H1 (cell line): Measurements from ENCODE around the gene ZNF526. TPM values are rescaled to one million over a fixed set of nuclear protein-coding genes. Genes with fewer than 3 reads are reported as not detected.

ENCODE experiments used
- CTCF ChIA-PET: fragments of 300-600 bp; sonication (Branson Sonifier 250); formaldehyde crosslinking; loops from one replicate; lab custom pipeline; 2021; ENCODE audit not compliant: partially characterized antibody; lab: Charles Lee
- POLR2A ChIA-PET: fragments of 300-600 bp; sonication (Branson Sonifier 250); formaldehyde crosslinking; loops from one replicate; lab custom pipeline; 2021; ENCODE audit warnings: inconsistent platforms; ENCODE audit not compliant: partially characterized antibody; lab: Charles Lee
- DNase-seq, 2 experiments: peaks; one replicate each; pipeline versions ENCODE4 v3.0.0 to v3.0.0-alpha.2; 2010 to 2022; ENCODE audit warnings: low spot score in 2 of 2, low read depth in 1 of 2, mixed read lengths in 1 of 2
- FAIRE-seq: peaks from 2 replicates; lab custom pipeline; 2011; peaks lifted over from hg19 to GRCh38; lab: Jason Lieb, UNC
- H2AFZ ChIP-seq: 2 replicates; pipeline ENCODE4 v1.8.1; 2012; ENCODE audit warnings: low read length, inconsistent platforms
- H2AK5ac ChIP-seq: 2 replicates; pipeline ENCODE4 v1.6.1; 2013; ENCODE audit warnings: low read depth, low read length
- H2BK120ac ChIP-seq: replicated peaks from 2 replicates; pipeline ENCODE3; 2013; ENCODE audit warnings: low read depth, low read length, inconsistent platforms
- H2BK12ac ChIP-seq: 2 replicates; pipeline ENCODE4 v1.6.1; 2013; ENCODE audit warnings: low read depth, low read length
- H2BK15ac ChIP-seq: 2 replicates; pipeline ENCODE4 v1.6.1; 2013; ENCODE audit warnings: low read length
- H2BK20ac ChIP-seq: 2 replicates; pipeline ENCODE4 v1.6.1; 2013; ENCODE audit warnings: low read length
- H2BK5ac ChIP-seq: 2 replicates; pipeline ENCODE4 v1.6.1; 2013; ENCODE audit warnings: low read depth, low read length
- H3K14ac ChIP-seq: 2 replicates; pipeline ENCODE4 v1.6.1; 2013; ENCODE audit warnings: inconsistent platforms; ENCODE audit not compliant: insufficient read length
- H3K18ac ChIP-seq: 2 replicates; pipeline ENCODE4 v1.6.1; 2013; ENCODE audit warnings: low read length; ENCODE audit errors: extremely low read depth
- H3K23ac ChIP-seq: 2 replicates; pipeline ENCODE4 v1.6.1; 2013; ENCODE audit warnings: inconsistent platforms; ENCODE audit not compliant: insufficient read length
- H3K23me2 ChIP-seq: 2 replicates; pipeline ENCODE4 v1.6.1; 2013; ENCODE audit warnings: low read depth, low read length
- H3K27ac ChIP-seq: 2 replicates; pipeline ENCODE4 v1.6.1; 2011; ENCODE audit warnings: low read depth, low read length, inconsistent platforms
- H3K27me3 ChIP-seq, 4 experiments: replicated peaks in 1 of 4; 1 replicate in 1 of 4; 2 replicates in 3 of 4; pipeline versions ENCODE4 v1.6.1 to v1.8.1; 2011 to 2013; ENCODE audit warnings: low read length in 3 of 4, mild to moderate bottlenecking in 3 of 4, inconsistent platforms in 2 of 4, mixed read lengths in 2 of 4, moderate library complexity in 1 of 4; ENCODE audit not compliant: control insufficient read depth in 3 of 4, insufficient read depth in 3 of 4; ENCODE audit errors: extremely low read depth in 1 of 4
- H3K36me3 ChIP-seq, 4 experiments: 2 replicates each; pipeline versions ENCODE4 v1.6.1 to v1.8.1; 2011 to 2013; ENCODE audit warnings: mild to moderate bottlenecking in 4 of 4, low read length in 3 of 4, moderate library complexity in 2 of 4, control low read depth in 1 of 4, inconsistent platforms in 1 of 4; ENCODE audit not compliant: insufficient read depth in 4 of 4, control insufficient read depth in 2 of 4
- H3K4ac ChIP-seq: replicated peaks from 2 replicates; pipeline ENCODE3; 2013; ENCODE audit warnings: low read length, low read depth, mixed read lengths, inconsistent platforms; ENCODE audit not compliant: insufficient read length
- H3K4me1 ChIP-seq, 4 experiments: replicated peaks in 1 of 4; 1 replicate in 1 of 4; 2 replicates in 3 of 4; pipeline versions ENCODE4 v1.6.1 to v1.8.1; 2011 to 2013; ENCODE audit warnings: low read length in 3 of 4, inconsistent platforms in 2 of 4, mixed read lengths in 1 of 4; ENCODE audit not compliant: insufficient read depth in 4 of 4, control insufficient read depth in 3 of 4
- H3K4me2 ChIP-seq, 2 experiments: 2 replicates each; pipeline versions ENCODE4 v1.6.1 to v1.8.1; 2011 to 2013; ENCODE audit warnings: low read depth in 2 of 2, low read length in 2 of 2, control low read depth in 1 of 2, inconsistent platforms in 1 of 2, mild to moderate bottlenecking in 1 of 2; ENCODE audit not compliant: insufficient read depth in 1 of 2
- H3K4me3 ChIP-seq, 4 experiments: fragments of 200-600, 300-600 bp in 1 of 4; sonication (generic), shearing (Covaris generic), sonication (Bioruptor Twin) in 1 of 4; 2 replicates each; pipeline versions ENCODE4 v1.5.1 to v1.8.1; 2011 to 2016; ENCODE audit warnings: low read length in 4 of 4, low read depth in 3 of 4, control low read depth in 2 of 4, inconsistent platforms in 2 of 4, mild to moderate bottlenecking in 2 of 4, mixed read lengths in 1 of 4, moderate library complexity in 1 of 4; ENCODE audit not compliant: insufficient read depth in 2 of 4; ENCODE audit errors: extremely low read depth in 1 of 4
- H3K56ac ChIP-seq: replicated peaks from 2 replicates; pipeline ENCODE3; 2013; ENCODE audit warnings: low read depth, mild to moderate bottlenecking, mixed read lengths, low read length, inconsistent platforms; ENCODE audit not compliant: insufficient read length
- H3K79me1 ChIP-seq: 2 replicates; pipeline ENCODE4 v1.6.1; 2013; ENCODE audit warnings: low read depth, low read length, control low read depth
- H3K79me2 ChIP-seq, 2 experiments: 2 replicates each; pipeline versions ENCODE4 v1.6.1 to v1.8.1; 2012 to 2013; ENCODE audit warnings: low read length in 2 of 2, mild to moderate bottlenecking in 2 of 2, inconsistent platforms in 1 of 2; ENCODE audit not compliant: insufficient read depth in 2 of 2, control insufficient read depth in 1 of 2
- H3K9ac ChIP-seq, 4 experiments: replicated peaks in 1 of 4; 1 replicate in 1 of 4; 2 replicates in 3 of 4; pipeline versions ENCODE4 v1.6.1 to v1.8.1; 2011 to 2013; ENCODE audit warnings: low read depth in 3 of 4, low read length in 3 of 4, control low read depth in 2 of 4, mild to moderate bottlenecking in 2 of 4, moderate library complexity in 2 of 4, inconsistent platforms in 1 of 4; ENCODE audit errors: extremely low read depth in 1 of 4
- H3K9me3 ChIP-seq, 2 experiments: 2 replicates each; pipeline versions ENCODE4 v1.6.1 to v1.8.1; 2012 to 2013; ENCODE audit warnings: mild to moderate bottlenecking in 2 of 2, moderate library complexity in 2 of 2, control low read depth in 1 of 2, inconsistent platforms in 1 of 2, low read depth in 1 of 2, low read length in 1 of 2, mixed read lengths in 1 of 2; ENCODE audit not compliant: insufficient read depth in 2 of 2
- H4K20me1 ChIP-seq, 2 experiments: replicated peaks in 1 of 2; 2 replicates each; pipeline versions ENCODE3 to v1.8.1; 2011 to 2013; ENCODE audit warnings: inconsistent platforms in 2 of 2, low read length in 2 of 2, mild to moderate bottlenecking in 1 of 2; ENCODE audit not compliant: insufficient read depth in 2 of 2, control insufficient read depth in 1 of 2
- H4K5ac ChIP-seq: 2 replicates; pipeline ENCODE4 v1.6.1; 2013; ENCODE audit warnings: low read length, low read depth, mixed read lengths, inconsistent platforms; ENCODE audit not compliant: insufficient read length
- H4K8ac ChIP-seq: 2 replicates; pipeline ENCODE4 v1.8.0; 2013; ENCODE audit warnings: mild to moderate bottlenecking, moderate library complexity, low read length, inconsistent platforms; ENCODE audit not compliant: insufficient read depth; ENCODE audit errors: extremely low read depth
- H4K91ac ChIP-seq: replicated peaks from 2 replicates; pipeline ENCODE3; 2013; ENCODE audit warnings: low read length, mixed read lengths, inconsistent platforms; ENCODE audit not compliant: insufficient read length
- E2F6 ChIP-seq: IDR thresholded peaks from 2 replicates; pipeline ENCODE4 v1.6.1; 2012; ENCODE audit warnings: inconsistent platforms
- FOSL1 ChIP-seq: IDR thresholded peaks from 2 replicates; pipeline ENCODE4 v1.6.1; 2011; ENCODE audit warnings: mild to moderate bottlenecking, low read depth, low read length, moderate library complexity; ENCODE audit not compliant: insufficient read depth
- HDAC2 ChIP-seq, 2 experiments: fragments of 300-600 bp in 1 of 2; sonication (generic) in 1 of 2; IDR thresholded peaks; 2 replicates each; pipeline ENCODE4 v1.6.1; 2011 to 2012; ENCODE audit warnings: low read depth in 2 of 2, low read length in 2 of 2, mild to moderate bottlenecking in 2 of 2, moderate library complexity in 2 of 2, borderline replicate concordance in 1 of 2, inconsistent platforms in 1 of 2
- JUND ChIP-seq: IDR thresholded peaks from 2 replicates; pipeline ENCODE4 v1.6.1; 2011; ENCODE audit warnings: mild to moderate bottlenecking, improper control_type of control experiment, low read length
- KDM5A ChIP-seq: fragments of 200-600 bp; IDR thresholded peaks from 2 replicates; pipeline ENCODE4 v1.7.1; 2012; ENCODE audit warnings: mild to moderate bottlenecking, low read length, inconsistent platforms, mixed read lengths
- POLR2A ChIP-seq, 2 experiments: IDR thresholded peaks; 1 replicate in 1 of 2; 2 replicates in 1 of 2; pipeline ENCODE4 v1.6.1; 2011; ENCODE audit warnings: low read depth in 2 of 2, low read length in 2 of 2, mild to moderate bottlenecking in 2 of 2; ENCODE audit errors: control extremely low read depth in 1 of 2
- RFX5 ChIP-seq: IDR thresholded peaks from 2 replicates; pipeline ENCODE4 v1.6.1; 2011; ENCODE audit warnings: low read depth, low read length, improper control_type of control experiment, borderline replicate concordance
- RXRA ChIP-seq: IDR thresholded peaks from 2 replicates; pipeline ENCODE4 v1.6.1; 2011; ENCODE audit warnings: low read depth, mild to moderate bottlenecking, low read length, moderate library complexity; ENCODE audit not compliant: insufficient read depth
- SAP30 ChIP-seq: fragments of 300-600 bp; sonication (generic); IDR thresholded peaks from 2 replicates; pipeline ENCODE4 v1.7.1; 2012; ENCODE audit warnings: low read length, moderate library complexity, mild to moderate bottlenecking, inconsistent platforms; ENCODE audit not compliant: insufficient read depth, insufficient replicate concordance
- SIN3A ChIP-seq, 2 experiments: IDR thresholded peaks in 1 of 2; conservative IDR thresholded peaks in 1 of 2; 2 replicates each; pipeline ENCODE4 v1.6.1; 2011 to 2012; ENCODE audit warnings: low read length in 2 of 2, improper control_type of control experiment in 1 of 2, low read depth in 1 of 2, mild to moderate bottlenecking in 1 of 2
- WGBS, 2 experiments: shearing (Covaris generic) in 1 of 2; methylation state at CpG; one replicate each; pipeline versions ENCODE4 v1.1.6 to v1.1.7; 2013 to 2015; ENCODE audit warnings: low lambda C conversion rate in 2 of 2, mixed read lengths in 2 of 2, inconsistent platforms in 1 of 2, low coverage in 1 of 2, missing lambda C conversion rate in 1 of 2; ENCODE audit not compliant: insufficient replicate concordance in 2 of 2, insufficient coverage in 1 of 2, insufficient read length in 1 of 2; ENCODE audit errors: extremely low coverage in 1 of 2, missing lambda C conversion rate in 1 of 2; 5-methylcytosine and 5-hydroxymethylcytosine counted together
- polyA plus RNA-seq, 7 experiments: library from polyadenylated mRNA; depleted of rRNA in 3 of 7; stranded (reverse) in 5 of 7; unstranded in 2 of 7; fragments of >200 nt in 5 of 7; fragments of 200-250 nt in 2 of 7; gene quantifications; 1 replicate in 5 of 7; 2 replicates in 1 of 7; 4 replicates in 1 of 7; pipeline versions ENCODE4 v1.2.1 to v1.2.3, GENCODE V29; 2011 to 2013; ENCODE audit warnings: missing spikeins in 2 of 7, mixed read lengths in 2 of 7
- total RNA-seq: library from RNA; stranded (reverse); fragmentation: NEBNext Ultra II Directional; extraction: Animal tissue kit (Norgen Biotek cat#: 25700); gene quantifications from 2 replicates; pipeline ENCODE4 v1.2.1, GENCODE V29; 2021

ZNF526 gene
- total and polyA plus RNA-seq, 2 of the 8 experiments (the other 6 are each of a cell fraction or from before 2014, with no cell fraction given): 8.4 to 14.1 TPM

- TF ChIP-seq POLR2A (IDR thresholded peaks at IDR 0.05; ENCODE audit: control extremely low read depth in 1 of 2, low read depth in 2 of 2, low read length in 2 of 2): no peak
- TF ChIP-seq SAP30: no peak
- no peak for TF ChIP-seq KDM5A
- no peak for TF ChIP-seq HDAC2 (IDR thresholded peaks at IDR 0.05; ENCODE audit: borderline replicate concordance in 1 of 2, low read depth in 2 of 2, low read length in 2 of 2)
- TF ChIP-seq RFX5: no peak
- no peak for TF ChIP-seq JUND
- TF ChIP-seq RXRA: no peak
- no peak for TF ChIP-seq SIN3A (conservative IDR thresholded peaks at IDR 0.05 in 1 of 2, IDR thresholded peaks at IDR 0.05 in 1 of 2; ENCODE audit: low read depth in 1 of 2, low read length in 2 of 2)
- TF ChIP-seq E2F6: no peak
- no peak for TF ChIP-seq FOSL1
- TF ChIP-seq, all 59 proteins: peak for 0
- H4K20me1 ChIP-seq: peaks cover 0 to 9% of the 10 kb centered on the region in 2 experiments
- H3K9me3 ChIP-seq: no peaks in the 10 kb centered on the region
- no peak overlapping the region; the same call in 1 of the 2 replicates for H4K8ac ChIP-seq
- 94% methylated on average over 21 of the region's 22 CpGs; no CpG with 5 or more reads in 1 of the 2 experiments for WGBS, 2 experiments
- peaks cover 0 to 20% (median 8%) of the 10 kb centered on the region in 4 experiments; a peak in 5 of 7 replicates for H3K4me1 ChIP-seq
- no peak overlapping the region for H2BK5ac ChIP-seq
- H3K4ac ChIP-seq: no peak overlapping the region
- no peak overlapping the region for H3K56ac ChIP-seq
- no peak overlapping the region for H2AK5ac ChIP-seq
- H3K14ac ChIP-seq: no peak overlapping the region
- no peak overlapping the region for H2BK15ac ChIP-seq
- no peak overlapping the region for H3K18ac ChIP-seq
- H2BK20ac ChIP-seq: no peak overlapping the region
- CTCF ChIA-PET: interaction anchor here (0.8 to 2.3 kb wide), 5 partner anchors 20 to 58 kb away, joined by 3 to 24 read pairs (median 4); partner anchors contain the start of gene GSK3A
- H2BK120ac ChIP-seq: no peak overlapping the region
- FAIRE-seq (no peak), DNase-seq (no peak)
- H4K91ac ChIP-seq: no peak overlapping the region
- H3K79me1 ChIP-seq: peaks cover 5% of the 10 kb centered on the region
- H4K5ac ChIP-seq: no peak overlapping the region
- no peak overlapping the region for H3K4me2 ChIP-seq
- peaks cover 5% of the 10 kb centered on the region; the same call in 1 of the 2 replicates for H3K23me2 ChIP-seq
- H2AFZ ChIP-seq: no peak overlapping the region
- H3K9ac ChIP-seq: no peak overlapping the region
- no peak overlapping the region for H3K4me3 ChIP-seq
- POLR2A ChIA-PET: interaction anchor here (1.0 to 1.5 kb wide), 3 partner anchors 9 to 28 kb away, joined by 3 to 5 read pairs (median 3); no protein-coding TSS in a partner anchor
- H3K36me3 ChIP-seq: peaks cover 0 to 15% (median 5%) of the 10 kb centered on the region in 4 experiments; a peak in 2 of 8 replicates
- H3K23ac ChIP-seq: no peak overlapping the region
- H3K27ac ChIP-seq: no peak overlapping the region
- H3K27me3 ChIP-seq: no peaks in the 10 kb centered on the region
- no peak overlapping the region for H2BK12ac ChIP-seq
- peaks cover 0 to 9% of the 10 kb centered on the region in 2 experiments; a peak in 1 of 4 replicates for H3K79me2 ChIP-seq
Measured at GRCh38 chr19:42274065-42274682, 54.1 kb downstream of the ZNF526 start.
